DOHH2 (cell line): ENCODE data around the gene RBFOX2.

Source experiments
- EZH2phosphoT487 ChIP-seq: fragments of 200-600 bp; sonication (generic); IDR thresholded peaks from 2 replicates; pipeline ENCODE4 v1.6.1; 2017; ENCODE audit warnings: borderline replicate concordance, mild to moderate bottlenecking, antibody characterized with exemption, low read length, moderate library complexity, mixed read lengths
- TF ChIP-seq, protein P1 (sequence below): fragments of 200-600 bp; sonication (generic); IDR thresholded peaks from one replicate; pipeline ENCODE4 v1.5.1; 2014; ENCODE audit warnings: antibody characterized with exemption, mild to moderate bottlenecking, low read depth, low read length; ENCODE audit not compliant: poor library complexity, severe bottlenecking

DNA sequence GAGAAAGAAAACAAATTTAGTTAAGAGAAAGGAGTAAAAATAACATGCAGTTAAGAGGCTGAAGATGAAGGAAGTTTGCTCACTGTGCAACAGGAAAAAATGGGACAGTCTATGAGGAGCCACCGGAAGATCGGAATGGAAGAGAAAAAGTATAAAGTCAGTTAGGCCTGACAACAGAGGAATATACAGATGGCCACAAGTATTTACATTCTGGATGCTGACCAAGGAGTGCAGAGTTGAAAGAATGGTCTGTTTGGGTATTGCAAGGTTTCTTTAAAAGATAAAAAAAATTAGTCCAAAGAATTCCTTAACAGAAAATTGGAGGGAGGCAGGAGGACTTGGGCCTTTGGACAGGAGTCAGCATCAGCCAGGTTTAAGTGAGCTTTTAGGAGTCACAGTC, 37.5 kb downstream of the RBFOX2 start:
- TF ChIP-seq, protein P1, sequence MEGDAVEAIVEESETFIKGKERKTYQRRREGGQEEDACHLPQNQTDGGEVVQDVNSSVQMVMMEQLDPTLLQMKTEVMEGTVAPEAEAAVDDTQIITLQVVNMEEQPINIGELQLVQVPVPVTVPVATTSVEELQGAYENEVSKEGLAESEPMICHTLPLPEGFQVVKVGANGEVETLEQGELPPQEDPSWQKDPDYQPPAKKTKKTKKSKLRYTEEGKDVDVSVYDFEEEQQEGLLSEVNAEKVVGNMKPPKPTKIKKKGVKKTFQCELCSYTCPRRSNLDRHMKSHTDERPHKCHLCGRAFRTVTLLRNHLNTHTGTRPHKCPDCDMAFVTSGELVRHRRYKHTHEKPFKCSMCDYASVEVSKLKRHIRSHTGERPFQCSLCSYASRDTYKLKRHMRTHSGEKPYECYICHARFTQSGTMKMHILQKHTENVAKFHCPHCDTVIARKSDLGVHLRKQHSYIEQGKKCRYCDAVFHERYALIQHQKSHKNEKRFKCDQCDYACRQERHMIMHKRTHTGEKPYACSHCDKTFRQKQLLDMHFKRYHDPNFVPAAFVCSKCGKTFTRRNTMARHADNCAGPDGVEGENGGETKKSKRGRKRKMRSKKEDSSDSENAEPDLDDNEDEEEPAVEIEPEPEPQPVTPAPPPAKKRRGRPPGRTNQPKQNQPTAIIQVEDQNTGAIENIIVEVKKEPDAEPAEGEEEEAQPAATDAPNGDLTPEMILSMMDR = no peak
- no peak for TF ChIP-seq EZH2phosphoT487
